Right forelimb (tissue), 1 donor: ENCODE data around the gene ATP6V1G2.
A peak's percentile ranks its signal among the peaks of the same experiment; 100 is the strongest.
"Not testable (repeated sequence)": the region's sequence is repeated elsewhere in the genome, so short reads cannot be mapped to it uniquely, and the experiment has no call there.

Experiments
- DNase-seq: peaks from one replicate; pipeline ENCODE4 v3.0.0-alpha.2; 2018

Gene ATP6V1G2

DNA sequence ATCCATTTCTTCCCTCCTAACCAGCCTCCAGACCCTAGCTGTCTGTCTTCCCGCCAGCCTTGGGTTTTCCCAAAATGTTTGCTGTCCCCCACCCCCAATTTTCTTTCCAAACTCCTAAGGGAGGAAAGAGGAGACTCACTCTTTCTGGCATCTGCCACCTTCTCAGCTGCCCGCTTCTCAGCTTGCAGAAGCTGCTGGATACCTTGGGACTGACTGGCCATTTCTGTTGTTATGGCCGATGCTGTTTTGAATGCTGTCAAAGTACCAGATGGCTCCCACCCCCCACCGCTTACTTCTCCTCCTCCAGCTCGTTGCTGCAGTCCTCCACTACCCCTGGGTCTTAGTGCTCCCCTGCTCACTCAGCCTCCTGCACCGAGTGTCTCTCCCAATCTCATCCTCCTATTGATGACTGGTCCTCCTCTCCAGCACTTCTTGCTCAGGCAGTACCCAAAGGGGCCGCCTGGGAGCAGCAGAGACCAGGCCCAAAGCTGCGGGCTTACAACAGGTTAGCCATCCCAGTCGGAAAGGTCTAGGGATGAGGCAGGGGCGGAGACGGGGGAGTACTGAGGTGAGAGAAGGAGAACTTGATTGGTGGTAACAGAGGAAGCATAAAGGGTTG lies at the start of gene ATP6V1G2:
TSS of gene ATP6V1G2 (minus strand) at position 270 of the 619 bp plus-strand sequence. CDS start at position 221, 49 bp downstream.
- DNase-seq, result peak; percentile 94

DNA sequence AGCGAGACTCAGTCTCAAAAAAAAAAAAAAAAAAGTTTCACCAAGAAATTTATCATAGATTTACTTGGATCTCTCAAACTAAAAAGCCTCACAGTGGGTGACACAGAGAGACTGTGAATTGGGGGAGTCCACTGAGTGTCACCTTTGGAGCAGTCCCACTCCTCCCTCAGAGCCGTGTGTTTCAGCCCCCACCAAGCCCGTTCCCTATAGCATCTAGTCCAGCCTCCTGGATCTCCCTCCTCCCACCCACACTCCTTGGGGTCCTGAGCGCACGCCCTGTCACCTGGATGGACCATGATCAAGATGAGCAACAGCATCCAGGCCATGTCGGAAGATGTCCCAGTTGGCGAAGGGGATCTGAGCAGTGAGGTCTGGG lies 46.0 kb upstream of the ATP6V1G2 start:
- DNase-seq, result no peak

GRCh38 chr6:31590691-31591090 lies 44.3 kb upstream of the ATP6V1G2 start:
- not testable (repeated sequence) for DNase-seq

DNA sequence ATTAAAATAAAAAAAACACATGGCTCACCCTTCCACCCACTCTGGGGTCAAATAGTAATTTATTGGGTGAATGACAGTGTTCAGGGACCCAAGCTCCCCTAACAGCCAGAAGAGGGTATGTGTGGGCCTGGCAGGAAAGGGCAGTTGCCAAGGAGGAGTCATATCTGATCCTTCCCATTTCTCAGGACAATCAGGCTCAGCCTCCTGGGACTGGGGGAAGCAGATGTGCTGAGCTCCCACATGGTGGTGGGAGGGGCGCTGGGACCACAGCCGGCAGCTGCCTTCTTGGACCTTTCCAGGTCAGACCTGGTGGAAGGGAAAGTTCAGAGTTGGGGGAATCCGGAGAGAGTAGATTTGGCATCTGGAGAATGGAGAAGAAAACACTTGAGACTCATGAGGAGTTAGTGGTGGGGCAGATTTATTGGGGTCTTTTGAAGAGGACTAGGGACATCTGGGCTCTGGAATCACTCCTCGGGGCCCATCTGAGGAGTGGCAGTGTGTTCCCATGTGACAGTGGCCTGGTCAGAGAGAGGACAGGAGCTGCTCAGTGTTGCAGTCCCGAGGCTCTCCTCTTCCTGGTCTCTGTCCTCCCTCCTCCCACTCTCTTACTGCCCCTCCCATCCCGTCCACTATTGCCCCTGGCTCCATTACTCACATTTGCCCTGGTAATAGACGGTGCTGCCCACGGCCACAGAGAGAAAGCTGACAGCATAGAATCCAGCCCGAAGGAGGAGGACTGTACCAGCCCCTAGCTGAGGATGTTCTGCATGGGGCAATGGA lies 42.7 kb upstream of the ATP6V1G2 start:
- no peak for DNase-seq

GRCh38 chr6:31587791-31588777 lies 41.7 kb upstream of the ATP6V1G2 start:
- DNase-seq, result no peak

DNA sequence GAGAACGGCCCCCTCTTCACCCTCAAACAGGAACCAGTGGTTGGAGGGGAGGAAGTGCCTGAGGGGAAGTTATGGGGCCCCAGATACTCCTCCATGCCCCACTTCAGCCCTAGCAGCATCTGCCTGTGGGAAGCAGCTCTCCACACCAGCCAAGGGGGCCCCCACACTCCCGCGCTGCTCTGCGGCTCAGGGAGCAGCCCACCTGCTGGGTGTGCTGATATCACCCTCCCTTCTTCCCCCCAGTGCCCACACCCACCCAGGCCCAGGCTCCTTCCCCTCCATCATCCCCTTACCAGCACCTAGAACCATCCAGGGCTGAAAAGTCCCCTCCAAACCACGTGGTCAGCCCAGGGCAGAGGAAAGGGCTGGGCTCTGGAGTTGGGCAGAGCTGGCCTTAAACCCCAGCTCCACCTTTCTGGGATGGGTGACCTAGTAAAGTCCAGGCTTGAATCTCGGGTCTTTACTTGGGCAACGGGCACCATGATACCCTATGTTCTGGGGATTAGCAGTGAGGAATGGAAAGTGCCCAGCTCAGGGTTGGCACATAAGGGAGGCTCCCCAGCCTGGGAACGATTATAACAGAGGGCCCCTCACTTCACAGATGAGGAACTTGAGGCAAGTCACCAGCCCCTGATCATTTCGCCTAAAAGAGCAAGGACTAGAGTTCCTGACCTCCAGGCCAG lies 40.3 kb upstream of the ATP6V1G2 start:
- DNase-seq, result no peak

DNA sequence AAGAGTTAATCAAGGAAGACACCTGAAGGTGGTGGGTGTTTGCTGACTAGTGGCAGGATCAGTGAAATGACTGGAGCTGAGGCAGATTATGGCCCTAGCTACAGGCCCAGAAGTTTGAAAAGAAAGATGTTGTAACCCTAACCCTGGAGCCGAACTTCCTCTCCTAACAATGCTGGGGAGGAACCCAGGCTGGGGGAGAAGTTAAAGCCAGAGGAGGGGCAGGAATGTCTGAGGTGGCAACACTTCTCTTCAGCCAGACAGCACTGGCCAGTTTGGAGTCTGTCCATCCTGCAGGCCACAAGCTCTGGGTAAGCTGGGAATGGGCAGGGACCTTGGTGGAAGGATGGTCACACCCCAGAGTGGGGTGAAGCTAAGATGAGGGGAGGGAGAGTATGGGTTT lies 39.6 kb upstream of the ATP6V1G2 start, which contains the start of gene LST1:
TSS of gene LST1 (plus strand) at position 270 of the 400 bp plus-strand sequence. CDS start 1,023 bp downstream, outside the sequence.
- DNase-seq, result no peak

GRCh38 chr6:31585491-31585890 lies 39.1 kb upstream of the ATP6V1G2 start:
- no peak for DNase-seq

DNA sequence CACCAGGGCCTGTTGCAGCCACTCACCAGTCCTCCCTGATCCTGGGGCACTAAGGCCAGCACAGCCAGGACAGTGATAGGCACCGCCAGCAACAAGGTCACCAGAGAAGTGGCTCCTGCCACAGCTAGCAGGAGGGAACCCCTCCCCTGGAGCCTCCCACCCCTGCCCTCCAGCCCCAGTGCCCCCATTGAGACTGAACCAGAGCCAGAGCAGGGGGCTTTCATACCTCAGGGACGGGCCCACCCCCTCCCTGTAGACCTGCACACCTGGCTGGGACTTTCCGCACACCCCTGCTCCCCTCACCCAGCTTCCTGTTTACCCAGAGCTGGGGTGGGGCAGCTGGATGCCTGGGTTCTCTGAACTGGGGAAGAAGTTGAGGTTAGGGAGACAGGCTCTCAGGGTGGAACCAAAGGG lies 35.8 kb upstream of the ATP6V1G2 start, which contains the start of gene LTB:
TSS of gene LTB (minus strand) at position 195 of the 414 bp plus-strand sequence. CDS start at position 188, 7 bp downstream.
- no peak for DNase-seq

- no peak for DNase-seq
These were observed 35.2 kb upstream of the ATP6V1G2 start for GRCh38 chr6:31581434-31582229.

GRCh38 chr6:31580807-31581433 lies 34.5 kb upstream of the ATP6V1G2 start:
- peak; percentile 94 for DNase-seq

GRCh38 chr6:31580438-31580740 lies 34.0 kb upstream of the ATP6V1G2 start:
- DNase-seq, result no peak

DNA sequence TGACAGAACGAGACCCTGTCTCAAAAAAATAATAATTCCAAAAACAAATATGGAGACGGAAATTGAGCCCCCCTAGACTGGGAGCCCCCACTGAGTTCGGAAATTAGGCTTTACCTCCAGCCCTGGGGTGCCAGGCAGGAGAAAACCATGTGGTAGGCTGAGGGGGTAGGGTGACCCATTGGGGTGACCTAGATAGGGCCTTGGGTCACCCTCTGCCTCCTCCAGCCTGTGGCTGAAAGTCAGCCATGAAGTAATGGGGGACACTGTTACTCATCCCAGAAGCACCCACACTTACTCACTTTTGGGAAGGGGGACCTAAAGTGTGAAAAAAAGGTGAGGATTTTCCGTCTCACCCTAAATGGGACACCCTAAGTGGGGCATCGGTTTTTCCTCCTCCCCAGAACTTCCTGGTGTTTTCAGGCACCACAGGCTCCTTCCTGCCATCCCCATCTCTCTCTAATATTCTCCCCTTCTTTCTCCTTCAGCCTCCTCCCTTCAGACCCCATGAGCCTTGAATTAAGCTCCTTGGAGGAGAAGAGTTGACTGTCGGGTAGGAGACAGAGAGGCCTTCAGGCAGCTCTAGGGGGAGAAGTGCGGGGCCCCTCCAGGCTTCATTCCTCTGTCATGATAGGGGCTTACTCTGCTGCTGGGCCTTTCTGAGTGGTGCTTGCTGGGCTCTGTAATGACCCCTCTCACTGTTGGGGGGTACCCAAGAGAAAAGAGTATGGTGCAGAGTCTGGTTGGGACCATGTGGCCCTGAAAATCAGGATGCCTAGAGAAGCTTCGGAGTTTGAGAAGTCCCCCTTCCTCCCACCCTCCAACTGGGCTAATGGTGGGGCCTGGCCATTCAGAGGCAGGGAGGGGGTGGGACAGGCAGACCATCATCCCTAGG lies 33.4 kb upstream of the ATP6V1G2 start:
- DNase-seq, result no peak

- no peak for DNase-seq
These were observed 32.7 kb upstream of the ATP6V1G2 start for GRCh38 chr6:31579119-31579505.

GRCh38 chr6:31578184-31579118 lies 32.0 kb upstream of the ATP6V1G2 start:
- DNase-seq, result no peak

GRCh38 chr6:31577579-31577966 lies 31.2 kb upstream of the ATP6V1G2 start:
- no peak for DNase-seq

DNA sequence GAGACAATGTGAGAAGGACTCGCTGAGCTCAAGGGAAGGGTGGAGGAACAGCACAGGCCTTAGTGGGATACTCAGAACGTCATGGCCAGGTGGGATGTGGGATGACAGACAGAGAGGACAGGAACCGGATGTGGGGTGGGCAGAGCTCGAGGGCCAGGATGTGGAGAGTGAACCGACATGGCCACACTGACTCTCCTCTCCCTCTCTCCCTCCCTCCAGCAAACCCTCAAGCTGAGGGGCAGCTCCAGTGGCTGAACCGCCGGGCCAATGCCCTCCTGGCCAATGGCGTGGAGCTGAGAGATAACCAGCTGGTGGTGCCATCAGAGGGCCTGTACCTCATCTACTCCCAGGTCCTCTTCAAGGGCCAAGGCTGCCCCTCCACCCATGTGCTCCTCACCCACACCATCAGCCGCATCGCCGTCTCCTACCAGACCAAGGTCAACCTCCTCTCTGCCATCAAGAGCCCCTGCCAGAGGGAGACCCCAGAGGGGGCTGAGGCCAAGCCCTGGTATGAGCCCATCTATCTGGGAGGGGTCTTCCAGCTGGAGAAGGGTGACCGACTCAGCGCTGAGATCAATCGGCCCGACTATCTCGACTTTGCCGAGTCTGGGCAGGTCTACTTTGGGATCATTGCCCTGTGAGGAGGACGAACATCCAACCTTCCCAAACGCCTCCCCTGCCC lies 30.6 kb upstream of the ATP6V1G2 start:
- no peak for DNase-seq

DNA sequence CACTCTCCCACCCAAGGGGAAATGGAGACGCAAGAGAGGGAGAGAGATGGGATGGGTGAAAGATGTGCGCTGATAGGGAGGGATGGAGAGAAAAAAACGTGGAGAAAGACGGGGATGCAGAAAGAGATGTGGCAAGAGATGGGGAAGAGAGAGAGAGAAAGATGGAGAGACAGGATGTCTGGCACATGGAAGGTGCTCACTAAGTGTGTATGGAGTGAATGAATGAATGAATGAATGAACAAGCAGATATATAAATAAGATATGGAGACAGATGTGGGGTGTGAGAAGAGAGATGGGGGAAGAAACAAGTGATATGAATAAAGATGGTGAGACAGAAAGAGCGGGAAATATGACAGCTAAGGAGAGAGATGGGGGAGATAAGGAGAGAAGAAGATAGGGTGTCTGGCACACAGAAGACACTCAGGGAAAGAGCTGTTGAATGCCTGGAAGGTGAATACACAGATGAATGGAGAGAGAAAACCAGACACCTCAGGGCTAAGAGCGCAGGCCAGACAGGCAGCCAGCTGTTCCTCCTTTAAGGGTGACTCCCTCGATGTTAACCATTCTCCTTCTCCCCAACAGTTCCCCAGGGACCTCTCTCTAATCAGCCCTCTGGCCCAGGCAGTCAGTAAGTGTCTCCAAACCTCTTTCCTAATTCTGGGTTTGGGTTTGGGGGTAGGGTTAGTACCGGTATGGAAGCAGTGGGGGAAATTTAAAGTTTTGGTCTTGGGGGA lies 29.7 kb upstream of the ATP6V1G2 start:
- DNase-seq, result no peak
